ENCODE results near the gene ONECUT3.
"Not testable (repeated sequence)": the region's sequence is repeated elsewhere in the genome, so short reads cannot be mapped to it uniquely, and the experiment has no call there.

ONECUT3 gene

GRCh38 chr19:1756705-1757465, 3.6 kb downstream of the ONECUT3 start:
- no peak for DNase-seq

DNA sequence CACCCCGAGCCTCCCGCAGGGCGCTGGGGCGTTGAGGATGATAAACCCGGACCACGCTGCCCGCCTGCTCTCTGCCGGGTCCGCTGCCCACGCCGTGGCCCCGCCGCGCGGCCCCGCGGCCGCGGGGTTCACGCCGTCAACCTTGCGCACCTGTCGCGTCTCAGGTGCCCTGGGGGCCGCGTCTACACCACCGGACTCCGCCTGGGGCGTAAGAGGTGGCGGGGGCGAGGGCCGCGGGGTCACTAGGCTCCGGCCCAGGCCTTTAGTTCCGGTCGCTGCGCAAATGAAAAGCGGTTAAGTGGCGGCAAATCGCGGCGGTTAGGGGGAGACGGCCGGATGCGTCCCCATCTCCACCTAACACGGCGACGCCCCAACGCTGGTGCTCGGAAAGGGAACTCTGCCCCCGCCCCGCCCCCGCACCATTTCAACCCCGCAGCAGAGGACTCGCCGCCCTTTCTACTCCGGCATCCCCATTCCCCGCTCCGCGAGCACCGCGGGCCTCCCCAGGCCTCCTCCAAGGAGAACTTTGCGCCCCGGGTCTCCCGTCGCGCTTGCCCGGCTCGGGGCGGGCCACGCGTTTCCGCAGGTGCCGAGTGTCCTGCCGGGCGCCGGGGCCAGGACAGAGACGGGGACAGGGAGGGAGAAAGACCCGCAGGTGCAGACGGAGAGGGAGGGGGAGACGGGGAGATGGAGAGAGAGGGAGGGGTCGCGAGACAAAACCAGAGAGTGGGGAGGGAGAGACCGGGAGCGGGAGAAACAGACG, 4.3 kb downstream of the ONECUT3 start:
- DNase-seq, result no peak

DNA sequence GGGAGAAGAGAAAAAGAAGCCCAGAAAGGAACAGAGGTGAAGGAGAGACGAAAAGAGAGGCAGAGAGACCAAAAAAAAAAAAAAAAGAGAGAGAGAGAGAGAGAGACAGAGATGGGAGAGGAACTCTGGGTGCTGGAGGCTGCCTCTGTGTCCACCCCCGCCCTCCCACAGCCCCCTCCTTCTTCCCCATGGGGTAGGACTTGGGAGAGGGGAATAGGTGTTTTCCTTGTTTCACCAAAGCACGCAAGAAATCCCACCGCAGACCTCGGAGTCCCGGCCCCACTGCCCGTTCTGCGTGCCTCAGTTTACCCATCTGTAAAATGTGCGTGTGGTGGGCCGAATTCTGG, 4.9 kb downstream of the ONECUT3 start:
- no peak for DNase-seq

GRCh38 chr19:1758959-1759903, 5.9 kb downstream of the ONECUT3 start:
- no peak for DNase-seq

DNA sequence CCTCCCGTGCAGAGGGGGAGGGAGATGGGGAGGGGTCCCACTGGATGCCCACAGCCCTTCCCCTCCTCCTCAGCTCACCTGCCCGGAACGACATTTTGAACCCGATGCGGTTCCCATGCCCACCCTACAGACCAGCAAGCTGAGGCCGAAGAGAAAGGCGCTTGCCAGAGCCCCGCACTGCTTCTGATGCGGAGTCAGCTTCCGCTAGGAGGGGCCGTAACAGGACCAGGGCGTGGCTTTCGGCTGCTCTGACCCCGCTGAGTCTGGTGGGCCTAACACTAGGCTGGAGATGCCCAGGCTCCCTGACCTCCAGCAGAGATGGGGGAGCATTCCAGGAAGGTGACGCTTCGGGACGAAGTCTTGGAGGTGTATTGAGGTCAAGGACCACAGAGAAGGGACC, 6.7 kb downstream of the ONECUT3 start:
- no peak for DNase-seq

DNA sequence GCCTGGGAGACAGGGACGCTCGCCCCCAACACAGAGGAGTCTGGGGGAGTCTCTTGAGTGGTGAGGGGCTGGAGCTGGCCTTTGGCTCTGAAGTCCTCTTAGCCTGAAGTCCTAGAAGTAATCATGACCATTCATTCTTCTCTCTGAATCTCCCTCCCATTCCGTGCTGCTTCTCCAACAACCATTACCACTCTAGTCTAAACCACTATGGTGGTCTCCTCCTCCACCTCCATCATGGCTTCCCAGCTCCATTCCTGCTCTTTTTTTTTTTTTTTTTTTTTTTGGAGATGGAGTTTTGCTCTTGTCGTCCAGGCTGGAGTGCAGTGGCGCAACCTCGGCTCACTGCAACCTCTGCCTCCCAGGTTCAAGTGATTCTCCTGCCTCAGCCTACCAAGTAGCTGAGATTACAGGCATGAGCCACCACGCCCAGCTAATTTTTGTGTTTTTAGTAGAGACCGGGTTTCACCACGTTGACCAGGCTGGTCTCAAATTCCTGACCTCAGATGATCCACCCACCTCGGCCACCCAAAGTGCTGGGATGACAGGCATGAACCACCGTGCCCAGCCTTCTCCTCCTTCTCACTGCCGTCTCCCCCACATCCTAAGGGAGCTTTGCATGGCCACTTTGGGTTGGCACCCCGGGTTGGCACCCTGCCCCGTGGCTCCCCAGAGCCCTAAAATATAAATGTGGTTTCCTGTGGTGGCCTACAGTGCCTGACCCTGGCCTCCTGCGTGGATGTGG, 7.7 kb downstream of the ONECUT3 start:
- not testable (repeated sequence) for DNase-seq

GRCh38 chr19:1761528-1762242, 8.4 kb downstream of the ONECUT3 start:
- DNase-seq, result no peak

DNA sequence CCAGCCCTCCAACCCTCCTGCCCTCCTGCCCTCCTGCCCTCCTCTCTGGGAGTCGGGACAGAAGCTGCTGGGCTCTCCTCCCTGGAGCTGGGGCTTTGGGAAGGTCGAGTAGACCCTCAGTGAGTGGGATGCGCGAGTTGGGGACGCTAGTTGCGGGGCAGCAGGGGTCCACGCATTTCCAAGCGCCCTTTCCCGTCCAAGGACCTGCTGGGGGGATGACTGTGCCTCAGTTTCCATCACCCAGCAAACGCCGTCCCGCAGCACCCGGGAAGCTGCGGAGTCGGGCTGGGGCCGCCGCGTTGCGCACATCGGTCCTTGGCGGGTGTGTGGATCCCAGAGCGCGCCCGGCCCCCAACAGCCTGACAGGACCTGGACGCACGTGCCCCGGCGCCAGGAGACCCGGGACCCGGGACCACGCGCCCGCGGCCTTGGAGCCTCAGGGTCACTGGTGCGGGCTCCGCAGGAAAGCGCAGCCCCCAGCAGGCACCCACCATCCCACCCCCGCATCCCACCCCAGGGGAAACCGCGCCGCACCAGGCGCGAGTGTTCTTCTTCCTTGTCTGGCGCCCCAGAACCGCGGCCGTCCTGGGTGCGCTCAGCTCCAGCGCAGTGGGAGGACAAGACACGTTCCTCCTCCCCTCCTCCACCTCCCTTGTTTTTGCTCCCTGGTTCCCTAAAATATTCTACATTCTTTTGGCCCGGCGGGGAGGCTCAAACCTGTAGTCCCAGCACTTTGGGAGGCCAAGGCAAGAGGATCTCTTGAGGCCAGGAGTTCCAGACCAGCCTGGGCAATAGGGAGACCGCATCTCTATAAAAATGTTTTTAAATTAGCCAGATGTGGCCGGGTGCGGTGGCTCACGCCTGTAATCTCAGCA, 9.2 kb downstream of the ONECUT3 start:
- DNase-seq, result no peak

DNA sequence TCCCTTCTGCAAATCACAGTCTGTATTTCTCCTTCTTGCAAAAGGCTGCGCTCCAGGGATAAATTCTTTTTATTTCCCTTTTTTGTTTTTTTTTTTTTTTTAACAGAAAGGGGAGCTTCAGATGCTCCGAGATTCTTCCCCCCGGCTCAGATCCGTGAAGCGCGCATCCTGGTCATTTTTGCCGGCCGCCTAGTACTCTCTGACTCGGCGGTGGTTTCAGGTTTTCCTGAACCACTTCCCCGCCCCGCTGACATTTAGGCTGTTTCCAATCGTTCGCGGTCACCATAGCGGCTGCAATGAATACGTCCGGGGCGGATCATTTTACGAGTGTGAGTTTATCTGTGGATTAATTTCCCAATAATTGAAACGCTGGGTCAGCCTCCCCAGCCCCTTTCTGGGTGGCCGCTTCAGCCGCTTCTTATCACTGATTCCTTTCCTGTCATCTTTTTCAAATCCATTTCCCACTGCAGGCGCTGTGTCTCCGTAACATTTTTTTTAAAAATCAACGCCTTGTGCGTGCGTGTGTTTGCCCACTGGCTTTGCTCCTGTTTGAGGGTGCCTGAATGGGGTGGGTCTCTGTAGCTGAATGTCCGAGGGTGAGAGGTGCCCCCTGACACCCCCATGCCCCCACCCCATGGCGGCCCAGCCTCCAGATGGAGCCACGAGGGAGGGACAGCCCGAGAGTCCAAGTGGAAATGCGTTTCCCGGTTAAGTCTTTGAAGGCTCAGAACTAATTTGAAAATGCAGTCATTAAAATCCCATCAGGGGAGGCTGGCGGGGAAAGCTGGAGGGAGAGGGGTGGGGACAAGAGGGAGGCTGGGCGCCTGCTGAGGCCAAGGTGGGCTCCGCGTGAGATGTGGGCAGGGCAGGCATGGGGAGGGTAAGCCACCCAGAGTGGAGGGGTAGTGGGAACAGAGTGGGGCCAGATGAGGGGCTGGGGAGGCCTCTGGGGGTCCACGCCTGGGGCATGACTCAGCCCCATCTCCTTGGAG, 10.6 kb downstream of the ONECUT3 start:
- DNase-seq, result no peak

- no peak for DNase-seq
These were observed 11.4 kb downstream of the ONECUT3 start for GRCh38 chr19:1764729-1765128.

DNA sequence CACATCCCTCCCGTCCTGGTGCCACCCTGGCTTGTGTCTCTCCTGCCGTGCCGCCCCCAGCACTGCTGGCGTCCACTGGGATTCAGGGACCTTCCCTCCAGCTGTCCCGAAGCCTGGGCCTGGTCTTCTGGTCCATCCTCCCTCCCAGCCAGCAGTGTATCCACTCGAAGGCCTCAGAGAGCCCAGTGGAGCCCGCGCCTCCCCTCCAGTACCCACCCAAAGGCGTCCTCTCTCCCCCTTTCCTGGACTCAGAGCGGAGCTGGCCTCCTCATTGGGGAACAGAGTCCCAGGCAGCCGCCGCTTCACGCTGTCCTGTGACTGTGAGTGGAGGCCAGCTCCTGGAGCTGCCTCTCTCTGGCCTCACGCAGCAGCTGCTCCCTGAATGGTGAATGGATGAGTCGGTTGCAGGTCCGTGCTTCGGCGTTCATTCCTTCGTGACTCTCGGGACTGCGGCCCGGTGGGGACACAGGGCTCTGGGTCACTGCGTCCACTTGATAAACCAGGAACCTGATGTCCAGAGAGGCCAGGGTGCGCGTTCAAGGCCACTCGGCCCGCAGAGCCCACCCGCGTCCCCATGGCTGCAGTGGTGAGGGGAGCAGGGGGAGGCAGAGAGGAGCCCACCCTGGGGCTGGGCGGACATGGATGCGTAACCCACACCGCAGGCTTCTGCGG, 12.1 kb downstream of the ONECUT3 start:
- DNase-seq, result no peak

DNA sequence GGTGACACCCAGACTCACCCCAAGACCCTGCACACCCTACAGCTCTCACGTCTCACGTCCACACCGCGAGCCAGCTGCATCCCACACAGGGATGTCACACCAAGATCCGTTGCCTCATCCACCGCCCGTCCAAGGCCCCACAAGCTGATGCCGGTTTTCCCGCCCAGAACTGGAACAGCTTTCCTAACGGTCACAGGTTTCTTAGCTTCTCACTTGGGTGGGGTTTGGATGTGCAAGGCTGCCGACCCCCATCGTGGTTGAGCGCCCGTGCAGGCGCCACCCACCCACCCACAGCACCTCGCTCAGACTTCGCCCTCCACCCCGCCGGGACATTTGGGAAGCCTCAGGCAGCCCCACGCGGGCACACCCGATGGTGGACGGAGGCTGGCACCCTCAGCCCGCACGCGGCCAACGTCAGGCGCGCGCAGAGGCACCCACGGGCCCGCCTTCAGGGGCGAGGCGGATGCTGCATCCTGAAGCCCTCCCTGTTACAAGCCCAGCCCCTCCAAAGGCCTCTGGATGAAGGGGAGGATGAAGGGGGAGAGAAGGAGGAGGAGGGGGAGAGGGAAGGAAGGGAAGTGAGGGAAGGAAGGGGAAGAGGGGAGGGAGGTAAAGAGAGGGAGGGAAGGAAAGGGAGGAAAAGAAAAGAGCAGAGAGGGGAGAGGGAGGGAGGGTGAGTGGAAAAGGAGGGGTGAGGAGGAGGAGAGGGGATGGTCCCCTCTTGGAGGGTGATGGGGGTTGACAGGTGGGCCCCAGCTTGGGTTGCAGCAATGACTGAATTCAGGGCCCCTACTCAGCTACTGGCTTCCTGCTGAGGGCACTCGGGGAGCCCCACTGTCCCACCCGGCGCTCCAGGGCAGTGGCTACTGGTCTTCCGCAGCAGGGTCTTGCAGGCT, 12.8 kb downstream of the ONECUT3 start:
- no peak for DNase-seq

GRCh38 chr19:1766800-1767352, 13.6 kb downstream of the ONECUT3 start:
- DNase-seq, result no peak

GRCh38 chr19:1767464-1767933, 14.2 kb downstream of the ONECUT3 start:
- no peak for DNase-seq

GRCh38 chr19:1768248-1768647, 14.9 kb downstream of the ONECUT3 start:
- no peak for DNase-seq

GRCh38 chr19:1768918-1769644, 15.8 kb downstream of the ONECUT3 start:
- no peak for DNase-seq

- no peak for DNase-seq
These were observed 16.3 kb downstream of the ONECUT3 start for GRCh38 chr19:1769645-1769985.

Data from fibroblast of skin of abdomen (primary cell).